ENCODE data around the gene TMEM176A. TPM values are rescaled to one million over a fixed set of nuclear protein-coding genes. Genes with fewer than 3 reads are reported as not detected.

TMEM176A gene
- total and polyA plus RNA-seq, 2 of the 8 experiments (the other 6 are each of a cell fraction or from before 2014, with no cell fraction given): 1.3 to 1.5 TPM

- TF ChIP-seq, protein P1, sequence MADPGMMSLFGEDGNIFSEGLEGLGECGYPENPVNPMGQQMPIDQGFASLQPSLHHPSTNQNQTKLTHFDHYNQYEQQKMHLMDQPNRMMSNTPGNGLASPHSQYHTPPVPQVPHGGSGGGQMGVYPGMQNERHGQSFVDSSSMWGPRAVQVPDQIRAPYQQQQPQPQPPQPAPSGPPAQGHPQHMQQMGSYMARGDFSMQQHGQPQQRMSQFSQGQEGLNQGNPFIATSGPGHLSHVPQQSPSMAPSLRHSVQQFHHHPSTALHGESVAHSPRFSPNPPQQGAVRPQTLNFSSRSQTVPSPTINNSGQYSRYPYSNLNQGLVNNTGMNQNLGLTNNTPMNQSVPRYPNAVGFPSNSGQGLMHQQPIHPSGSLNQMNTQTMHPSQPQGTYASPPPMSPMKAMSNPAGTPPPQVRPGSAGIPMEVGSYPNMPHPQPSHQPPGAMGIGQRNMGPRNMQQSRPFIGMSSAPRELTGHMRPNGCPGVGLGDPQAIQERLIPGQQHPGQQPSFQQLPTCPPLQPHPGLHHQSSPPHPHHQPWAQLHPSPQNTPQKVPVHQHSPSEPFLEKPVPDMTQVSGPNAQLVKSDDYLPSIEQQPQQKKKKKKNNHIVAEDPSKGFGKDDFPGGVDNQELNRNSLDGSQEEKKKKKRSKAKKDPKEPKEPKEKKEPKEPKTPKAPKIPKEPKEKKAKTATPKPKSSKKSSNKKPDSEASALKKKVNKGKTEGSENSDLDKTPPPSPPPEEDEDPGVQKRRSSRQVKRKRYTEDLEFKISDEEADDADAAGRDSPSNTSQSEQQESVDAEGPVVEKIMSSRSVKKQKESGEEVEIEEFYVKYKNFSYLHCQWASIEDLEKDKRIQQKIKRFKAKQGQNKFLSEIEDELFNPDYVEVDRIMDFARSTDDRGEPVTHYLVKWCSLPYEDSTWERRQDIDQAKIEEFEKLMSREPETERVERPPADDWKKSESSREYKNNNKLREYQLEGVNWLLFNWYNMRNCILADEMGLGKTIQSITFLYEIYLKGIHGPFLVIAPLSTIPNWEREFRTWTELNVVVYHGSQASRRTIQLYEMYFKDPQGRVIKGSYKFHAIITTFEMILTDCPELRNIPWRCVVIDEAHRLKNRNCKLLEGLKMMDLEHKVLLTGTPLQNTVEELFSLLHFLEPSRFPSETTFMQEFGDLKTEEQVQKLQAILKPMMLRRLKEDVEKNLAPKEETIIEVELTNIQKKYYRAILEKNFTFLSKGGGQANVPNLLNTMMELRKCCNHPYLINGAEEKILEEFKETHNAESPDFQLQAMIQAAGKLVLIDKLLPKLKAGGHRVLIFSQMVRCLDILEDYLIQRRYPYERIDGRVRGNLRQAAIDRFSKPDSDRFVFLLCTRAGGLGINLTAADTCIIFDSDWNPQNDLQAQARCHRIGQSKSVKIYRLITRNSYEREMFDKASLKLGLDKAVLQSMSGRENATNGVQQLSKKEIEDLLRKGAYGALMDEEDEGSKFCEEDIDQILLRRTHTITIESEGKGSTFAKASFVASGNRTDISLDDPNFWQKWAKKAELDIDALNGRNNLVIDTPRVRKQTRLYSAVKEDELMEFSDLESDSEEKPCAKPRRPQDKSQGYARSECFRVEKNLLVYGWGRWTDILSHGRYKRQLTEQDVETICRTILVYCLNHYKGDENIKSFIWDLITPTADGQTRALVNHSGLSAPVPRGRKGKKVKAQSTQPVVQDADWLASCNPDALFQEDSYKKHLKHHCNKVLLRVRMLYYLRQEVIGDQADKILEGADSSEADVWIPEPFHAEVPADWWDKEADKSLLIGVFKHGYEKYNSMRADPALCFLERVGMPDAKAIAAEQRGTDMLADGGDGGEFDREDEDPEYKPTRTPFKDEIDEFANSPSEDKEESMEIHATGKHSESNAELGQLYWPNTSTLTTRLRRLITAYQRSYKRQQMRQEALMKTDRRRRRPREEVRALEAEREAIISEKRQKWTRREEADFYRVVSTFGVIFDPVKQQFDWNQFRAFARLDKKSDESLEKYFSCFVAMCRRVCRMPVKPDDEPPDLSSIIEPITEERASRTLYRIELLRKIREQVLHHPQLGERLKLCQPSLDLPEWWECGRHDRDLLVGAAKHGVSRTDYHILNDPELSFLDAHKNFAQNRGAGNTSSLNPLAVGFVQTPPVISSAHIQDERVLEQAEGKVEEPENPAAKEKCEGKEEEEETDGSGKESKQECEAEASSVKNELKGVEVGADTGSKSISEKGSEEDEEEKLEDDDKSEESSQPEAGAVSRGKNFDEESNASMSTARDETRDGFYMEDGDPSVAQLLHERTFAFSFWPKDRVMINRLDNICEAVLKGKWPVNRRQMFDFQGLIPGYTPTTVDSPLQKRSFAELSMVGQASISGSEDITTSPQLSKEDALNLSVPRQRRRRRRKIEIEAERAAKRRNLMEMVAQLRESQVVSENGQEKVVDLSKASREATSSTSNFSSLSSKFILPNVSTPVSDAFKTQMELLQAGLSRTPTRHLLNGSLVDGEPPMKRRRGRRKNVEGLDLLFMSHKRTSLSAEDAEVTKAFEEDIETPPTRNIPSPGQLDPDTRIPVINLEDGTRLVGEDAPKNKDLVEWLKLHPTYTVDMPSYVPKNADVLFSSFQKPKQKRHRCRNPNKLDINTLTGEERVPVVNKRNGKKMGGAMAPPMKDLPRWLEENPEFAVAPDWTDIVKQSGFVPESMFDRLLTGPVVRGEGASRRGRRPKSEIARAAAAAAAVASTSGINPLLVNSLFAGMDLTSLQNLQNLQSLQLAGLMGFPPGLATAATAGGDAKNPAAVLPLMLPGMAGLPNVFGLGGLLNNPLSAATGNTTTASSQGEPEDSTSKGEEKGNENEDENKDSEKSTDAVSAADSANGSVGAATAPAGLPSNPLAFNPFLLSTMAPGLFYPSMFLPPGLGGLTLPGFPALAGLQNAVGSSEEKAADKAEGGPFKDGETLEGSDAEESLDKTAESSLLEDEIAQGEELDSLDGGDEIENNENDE (IDR thresholded peaks at IDR 0.05; ENCODE audit: insufficient replicate concordance, low read length): no peak
- TF ChIP-seq CBX8 (IDR thresholded peaks at IDR 0.05; ENCODE audit: borderline replicate concordance, low read depth, low read length) (no peak), TEAD4 (IDR thresholded peaks at IDR 0.05; ENCODE audit: low read depth, low read length) (no peak), POLR2AphosphoS5 (IDR thresholded peaks at IDR 0.05; ENCODE audit: low read depth, low read length) (no peak), SUZ12 (IDR thresholded peaks at IDR 0.05; ENCODE audit: low read length) (peak; percentile 3; the same call in 1 of the 2 replicates), E2F6 (IDR thresholded peaks at IDR 0.05) (peak; percentile 37)
- TF ChIP-seq, protein P2, sequence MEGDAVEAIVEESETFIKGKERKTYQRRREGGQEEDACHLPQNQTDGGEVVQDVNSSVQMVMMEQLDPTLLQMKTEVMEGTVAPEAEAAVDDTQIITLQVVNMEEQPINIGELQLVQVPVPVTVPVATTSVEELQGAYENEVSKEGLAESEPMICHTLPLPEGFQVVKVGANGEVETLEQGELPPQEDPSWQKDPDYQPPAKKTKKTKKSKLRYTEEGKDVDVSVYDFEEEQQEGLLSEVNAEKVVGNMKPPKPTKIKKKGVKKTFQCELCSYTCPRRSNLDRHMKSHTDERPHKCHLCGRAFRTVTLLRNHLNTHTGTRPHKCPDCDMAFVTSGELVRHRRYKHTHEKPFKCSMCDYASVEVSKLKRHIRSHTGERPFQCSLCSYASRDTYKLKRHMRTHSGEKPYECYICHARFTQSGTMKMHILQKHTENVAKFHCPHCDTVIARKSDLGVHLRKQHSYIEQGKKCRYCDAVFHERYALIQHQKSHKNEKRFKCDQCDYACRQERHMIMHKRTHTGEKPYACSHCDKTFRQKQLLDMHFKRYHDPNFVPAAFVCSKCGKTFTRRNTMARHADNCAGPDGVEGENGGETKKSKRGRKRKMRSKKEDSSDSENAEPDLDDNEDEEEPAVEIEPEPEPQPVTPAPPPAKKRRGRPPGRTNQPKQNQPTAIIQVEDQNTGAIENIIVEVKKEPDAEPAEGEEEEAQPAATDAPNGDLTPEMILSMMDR (IDR thresholded peaks at IDR 0.05; ENCODE audit: control extremely low read depth in 1 of 3, insufficient read depth in 1 of 3, low read depth in 1 of 3, low read length in 3 of 3): no peak
These were observed 825 bp downstream of the TMEM176A start (continued) for GRCh38 chr7:150801242-150801945.
